Caki2 (cell line): Measurements from ENCODE around the gene SAMD8. TPM values are rescaled to one million over a fixed set of nuclear protein-coding genes. Genes with fewer than 3 reads are reported as not detected.
"Not testable (repeated sequence)": the region's sequence is repeated elsewhere in the genome, so short reads cannot be mapped to it uniquely, and the experiment has no call there.

Experiments used
- DNase-seq: peaks from one replicate; pipeline ENCODE4 v3.0.0-alpha.2; 2015; ENCODE audit warnings: low read depth
- in situ Hi-C: cut with HindIII; loops from 2 replicates; pipeline ENCODE4 v1.10.0; 2016; ENCODE audit warnings: low sequenced_read_pairs, low pct_unique_long_range_greater_than_20kb, mixed read lengths
- total RNA-seq: library from RNA; depleted of rRNA; stranded (reverse); fragments of >200 nt; shearing (Covaris generic); gene quantifications from 2 replicates; pipeline ENCODE4 v1.2.3, GENCODE V29; 2014; ENCODE audit warnings: low replicate concordance

SAMD8 gene
- total RNA-seq, 1 experiment from 2014 or later = 11.8 TPM

DNA sequence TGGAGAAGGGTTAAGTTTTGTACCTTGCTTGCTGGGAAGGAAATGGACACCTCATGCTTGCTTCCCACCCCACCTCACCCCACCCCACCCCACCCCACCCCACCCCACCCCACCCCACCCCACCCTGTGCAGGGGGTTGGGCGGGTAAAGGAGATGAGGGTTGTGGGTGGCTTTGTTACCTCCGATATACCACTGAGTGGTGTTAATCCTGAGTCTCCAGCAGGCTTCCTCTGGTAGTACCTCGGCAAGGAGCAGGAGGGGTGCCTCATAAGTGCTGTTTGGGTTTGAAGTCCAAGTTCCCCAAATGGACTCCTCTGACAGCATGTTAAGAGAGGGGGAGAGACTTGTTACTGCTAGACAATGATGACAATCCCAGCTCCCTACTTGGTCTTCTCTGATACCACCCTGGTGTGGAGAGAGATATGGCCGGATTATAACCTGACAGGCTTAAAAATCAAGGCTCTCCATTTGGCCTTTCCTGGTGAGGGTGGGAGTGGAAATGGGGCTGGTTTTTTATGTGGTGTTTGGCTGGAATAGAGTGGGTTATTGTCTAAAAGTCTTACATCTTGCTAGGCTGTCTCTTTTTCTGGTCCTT is 11.7 kb downstream of the SAMD8 start:
- no peak for DNase-seq
- in situ Hi-C loops = no loop called here

DNA sequence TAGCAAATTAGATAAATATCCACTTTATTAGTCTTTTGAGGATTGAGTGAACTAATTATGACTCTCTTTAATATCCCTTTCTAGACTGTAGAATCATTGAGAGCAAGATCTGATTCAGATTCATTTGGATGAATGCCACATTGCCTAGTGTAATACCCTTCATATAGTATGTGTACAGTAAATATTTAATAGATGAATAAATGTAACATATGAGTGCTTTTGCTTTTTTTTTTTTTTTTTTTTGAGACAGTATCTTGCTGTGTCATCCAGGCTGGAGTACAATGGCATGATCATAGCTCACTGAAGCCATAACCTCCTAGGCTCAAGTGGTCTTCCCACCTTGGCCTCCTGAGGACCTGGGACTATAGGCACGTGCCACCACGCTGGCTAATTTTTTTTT is 14.8 kb downstream of the SAMD8 start:
- in situ Hi-C loops = no loop called here
- no peak for DNase-seq

DNA sequence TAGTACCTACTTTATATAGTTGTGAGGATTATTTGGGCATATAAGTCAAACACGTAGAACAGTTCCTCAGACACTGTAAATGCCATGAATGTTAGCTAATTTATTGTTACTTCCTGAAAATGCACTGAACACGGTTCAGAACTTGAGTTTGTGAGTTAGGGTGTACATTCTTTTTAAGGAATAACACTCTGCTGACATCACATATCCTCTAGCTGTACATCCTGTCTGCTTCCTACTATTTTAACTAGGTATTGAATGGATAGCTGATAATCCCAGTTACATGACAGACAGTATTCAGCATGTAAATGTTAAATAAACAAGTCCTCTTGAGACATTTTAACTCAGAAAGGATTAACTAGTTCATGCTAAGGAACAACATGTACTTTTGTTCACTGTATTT is 16.0 kb downstream of the SAMD8 start:
- in situ Hi-C loops = no loop called here
- DNase-seq = no peak

DNA sequence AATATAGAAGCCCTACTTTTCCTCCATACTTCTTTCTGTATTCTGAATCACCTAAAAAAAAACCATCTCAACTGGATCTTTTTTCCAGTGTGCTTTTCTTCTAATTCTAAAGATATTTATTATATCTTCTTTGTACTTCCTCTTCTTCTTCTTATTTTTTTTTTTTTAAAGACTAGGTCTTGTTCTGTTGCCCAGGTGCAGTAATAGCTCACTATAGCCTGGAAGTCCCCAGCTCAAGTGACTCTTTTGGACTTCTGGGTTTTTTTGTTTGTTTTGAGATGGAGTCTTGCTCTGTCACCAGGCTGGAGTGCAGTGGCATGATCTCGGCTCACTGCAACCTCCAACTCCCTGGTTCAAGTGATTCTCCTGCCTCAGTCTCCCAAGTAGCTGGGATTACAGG is 17.5 kb downstream of the SAMD8 start:
- in situ Hi-C loops, DNase-seq: not testable (repeated sequence)

DNA sequence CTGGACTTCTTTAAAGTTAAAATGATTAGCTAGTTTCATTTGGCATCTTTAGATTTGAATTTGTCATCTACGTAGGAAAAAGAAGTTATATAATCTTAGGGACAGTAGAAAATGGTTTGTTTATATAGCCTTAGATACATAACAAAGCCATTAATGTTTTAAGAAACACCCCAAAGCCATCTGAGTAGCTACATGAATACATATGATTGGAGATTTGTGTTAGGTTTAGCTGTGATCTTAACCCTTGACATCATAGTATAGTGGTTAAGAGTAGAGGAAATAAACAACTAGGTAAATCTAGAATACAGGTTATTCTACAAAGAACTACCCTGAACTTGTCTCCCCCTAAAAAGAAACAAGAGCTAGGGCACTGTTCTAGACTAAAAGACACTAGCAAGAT is 18.1 kb downstream of the SAMD8 start:
- in situ Hi-C loops = no loop called here

GRCh38 chr10:75133701-75134100 is 22.2 kb downstream of the SAMD8 start:
- in situ Hi-C loops, DNase-seq: not testable (repeated sequence)

More for the DNA sequence above, 18.1 kb downstream of the SAMD8 start:
- no peak for DNase-seq

GRCh38 chr10:75136346-75136745 is 24.9 kb downstream of the SAMD8 start:
- DNase-seq = peak; percentile 60
- in situ Hi-C loops = no loop called here

DNA sequence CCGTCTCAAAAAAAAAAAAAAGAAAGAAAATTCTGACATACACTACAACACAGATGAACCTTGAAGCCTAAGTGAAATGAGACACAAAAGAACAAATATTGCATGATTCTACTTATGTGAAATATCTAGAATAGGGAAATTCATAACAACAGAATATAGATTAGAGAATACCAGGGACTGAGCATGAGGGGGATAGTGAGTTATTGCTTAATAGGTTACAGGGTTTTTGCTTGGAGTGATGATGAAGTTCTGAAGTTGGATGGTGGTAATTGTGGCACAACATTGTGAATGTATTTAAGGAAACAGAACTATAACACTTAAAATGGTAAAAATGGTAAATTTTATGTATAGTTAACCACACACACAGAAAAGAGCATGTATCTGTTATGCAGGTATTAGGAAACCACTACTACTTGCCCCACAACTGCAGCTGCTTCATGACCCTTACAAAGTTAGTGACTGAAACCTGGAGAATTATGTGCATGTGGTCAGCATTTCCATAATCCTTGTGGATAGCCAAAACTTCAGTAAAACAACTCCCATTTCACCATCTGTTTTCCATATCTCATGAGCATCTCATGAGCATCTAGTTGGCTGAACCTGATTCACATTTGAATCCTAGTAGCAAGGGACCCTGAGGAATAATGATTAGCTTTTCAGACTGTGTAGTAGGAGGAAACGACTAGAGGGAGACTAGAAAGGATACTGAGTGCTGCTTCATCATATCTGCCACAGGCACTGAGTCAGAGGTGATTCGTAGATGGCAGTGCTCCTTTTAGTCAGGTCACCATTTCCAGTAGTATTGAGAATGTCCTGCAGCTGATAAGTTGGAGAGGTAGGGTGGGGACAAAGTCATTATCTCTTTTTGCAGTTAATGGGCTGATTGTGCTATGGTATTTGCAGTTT is 26.3 kb downstream of the SAMD8 start:
- in situ Hi-C loops = no loop called here
- peak; percentile 55 for DNase-seq

DNA sequence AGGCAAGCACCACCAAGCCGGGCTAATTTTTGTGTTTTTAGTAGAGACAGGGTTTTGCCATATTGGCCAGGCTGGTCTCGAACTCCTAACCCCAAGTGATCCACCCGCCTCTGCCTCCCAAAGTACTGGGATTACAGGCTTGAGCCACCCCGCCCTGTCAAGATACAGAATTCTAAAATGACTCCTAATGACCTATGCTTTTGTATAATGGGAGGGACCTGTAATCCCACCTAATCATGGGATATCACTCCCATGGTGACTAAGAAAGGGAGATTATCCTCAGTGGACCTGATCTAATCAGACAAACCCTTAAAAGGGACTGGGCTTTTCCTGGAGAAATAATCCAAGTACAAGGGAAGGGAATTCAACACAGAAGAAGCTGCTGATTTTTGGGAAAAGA is 28.8 kb downstream of the SAMD8 start:
- in situ Hi-C loops = no loop called here
- DNase-seq = no peak

DNA sequence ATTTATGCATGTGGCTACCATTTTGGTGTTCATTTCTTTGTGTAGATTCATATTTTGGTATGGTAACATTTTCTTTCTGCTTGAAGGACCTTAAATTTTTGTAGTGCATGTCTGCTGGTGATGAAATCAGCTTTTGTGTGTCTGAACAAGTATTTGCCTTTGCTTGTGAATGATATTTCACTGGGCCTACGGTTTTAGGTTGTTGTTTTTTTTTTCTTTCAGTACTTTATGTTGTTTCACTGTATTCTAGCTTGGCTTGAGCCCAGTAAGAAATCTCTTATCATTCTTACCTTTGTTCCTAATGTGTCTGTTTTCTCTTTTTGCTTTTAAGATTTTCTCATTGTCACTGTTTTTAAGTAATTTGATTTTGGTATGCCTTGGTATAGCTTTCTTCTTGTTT is 31.9 kb downstream of the SAMD8 start:
- in situ Hi-C loops = no loop called here
- no peak for DNase-seq

- in situ Hi-C loops = no loop called here
Measured at GRCh38 chr10:75145590-75145989, 34.1 kb downstream of the SAMD8 start.

GRCh38 chr10:75146780-75147179 is 35.3 kb downstream of the SAMD8 start:
- in situ Hi-C loops = no loop called here

More at GRCh38 chr10:75145590-75145989, 34.1 kb downstream of the SAMD8 start:
- DNase-seq = no peak

DNA sequence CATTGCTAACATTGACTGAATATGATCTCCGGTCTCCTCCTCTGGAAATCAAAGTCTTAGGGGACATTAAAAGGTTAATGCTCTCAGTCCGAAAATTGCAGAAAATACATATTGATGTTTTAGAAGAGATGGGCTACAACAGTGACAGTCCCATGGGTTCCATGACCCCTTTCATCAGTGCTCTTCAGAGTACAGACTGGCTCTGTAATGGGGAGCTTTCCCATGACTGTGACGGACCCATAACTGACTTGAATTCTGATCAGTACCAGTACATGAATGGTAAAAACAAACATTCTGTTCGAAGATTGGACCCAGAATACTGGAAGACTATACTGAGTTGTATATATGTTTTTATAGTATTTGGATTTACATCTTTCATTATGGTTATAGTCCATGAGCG is 39.2 kb downstream of the SAMD8 start:
- no peak for DNase-seq
- in situ Hi-C loops = no loop called here

More at GRCh38 chr10:75146780-75147179, 35.3 kb downstream of the SAMD8 start:
- DNase-seq = no peak

GRCh38 chr10:75159519-75159918 is 48.1 kb downstream of the SAMD8 start:
- DNase-seq = no peak
- in situ Hi-C loops = no loop called here

DNA sequence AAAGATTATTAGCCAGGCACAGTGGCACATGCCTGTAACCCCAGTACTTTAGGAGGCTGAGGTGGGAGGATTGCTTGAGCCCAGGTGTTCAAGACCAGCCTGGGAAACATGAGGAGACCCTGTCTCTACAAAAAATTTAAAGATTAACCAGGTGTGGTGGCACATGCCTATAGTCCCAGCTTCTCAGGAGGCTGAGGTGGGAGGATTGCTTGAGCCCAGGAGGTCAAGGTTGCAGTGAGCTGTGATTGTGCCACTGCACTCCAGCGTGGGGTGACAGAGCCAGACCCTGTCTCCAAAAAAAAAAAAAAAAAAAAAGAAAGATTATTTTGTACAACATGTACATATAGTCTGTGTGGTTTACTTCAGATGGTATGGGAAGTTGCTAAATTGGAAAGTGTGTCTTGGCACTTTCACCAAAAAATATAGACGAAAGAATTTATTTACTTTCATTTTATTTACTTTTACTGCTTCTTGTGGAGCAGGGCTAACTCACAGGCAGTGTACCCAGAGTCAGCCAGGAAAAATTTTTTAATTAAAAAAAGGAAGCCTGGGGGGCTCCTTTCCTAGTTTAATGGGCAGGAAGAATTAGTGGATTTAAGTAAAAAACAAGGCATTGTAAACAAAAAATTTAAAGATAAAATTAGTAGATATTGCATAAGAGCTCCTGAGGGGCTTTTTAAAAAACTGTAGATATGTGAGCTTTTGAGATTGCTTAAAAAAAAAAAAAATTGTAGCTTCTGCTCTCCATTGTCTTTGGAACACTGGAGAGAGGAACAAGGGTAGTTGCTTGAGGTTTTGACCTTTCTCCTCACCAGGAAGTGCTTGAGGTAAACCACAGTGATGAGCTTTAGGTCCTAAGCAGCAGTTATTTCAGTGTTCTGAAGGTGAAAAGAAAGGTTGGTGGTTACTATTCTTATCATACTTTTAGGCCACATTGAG is 54.5 kb downstream of the SAMD8 start:
- DNase-seq = no peak
- in situ Hi-C loops = no loop called here

DNA sequence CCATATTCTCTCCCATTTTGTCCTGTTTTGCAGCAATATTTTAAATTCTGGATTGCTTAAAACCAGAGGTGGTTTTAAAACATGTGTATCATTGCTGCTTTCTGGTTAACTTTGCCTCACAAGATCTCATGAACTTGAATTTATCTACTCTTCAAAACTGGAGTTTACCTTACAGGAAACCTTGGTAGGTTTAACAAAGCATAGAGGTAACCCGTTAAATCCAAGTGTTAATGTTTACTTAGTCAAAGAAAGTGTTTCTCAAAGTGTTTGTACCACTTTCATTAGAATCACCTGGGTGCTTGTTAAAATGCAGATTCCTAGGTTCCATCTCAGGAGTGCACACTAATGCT is 55.1 kb downstream of the SAMD8 start:
- DNase-seq = no peak
- in situ Hi-C loops = no loop called here

GRCh38 chr10:75168275-75168674 is 56.8 kb downstream of the SAMD8 start:
- DNase-seq = no peak
- in situ Hi-C loops = no loop called here

- DNase-seq = no peak
- in situ Hi-C loops = no loop called here
Measured at GRCh38 chr10:75170215-75170614, 58.8 kb downstream of the SAMD8 start.

DNA sequence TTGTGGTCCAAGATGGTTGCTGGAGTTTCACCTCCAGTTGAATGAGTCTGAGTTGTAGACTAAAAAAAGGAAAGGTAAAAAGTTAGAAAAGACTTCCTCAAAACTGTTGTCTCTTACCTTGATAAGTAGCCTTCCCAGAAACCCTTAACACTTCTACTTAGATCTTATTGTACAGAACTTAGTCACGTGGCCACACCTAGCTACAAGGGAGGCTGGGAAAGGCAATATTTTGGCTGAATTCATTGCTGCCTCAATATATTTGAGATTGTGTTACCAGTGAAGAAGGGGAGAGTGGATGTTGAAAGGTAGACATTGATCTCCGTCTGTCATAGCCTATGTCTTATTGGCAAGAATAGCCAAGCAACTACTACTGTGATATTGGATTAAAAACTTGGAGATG is 63.6 kb downstream of the SAMD8 start:
- in situ Hi-C loops = no loop called here
- DNase-seq = no peak
